Astrocyte (in vitro differentiated cells and primary cell): ENCODE results near the gene MYCBP2. TPM values are rescaled to one million over a fixed set of nuclear protein-coding genes. Genes with fewer than 3 reads are reported as not detected.

Source experiments
- DNase-seq: peaks from one replicate; pipeline ENCODE4 v3.0.0-alpha.2; 2010; ENCODE audit warnings: low read depth
- FAIRE-seq: peaks from 2 replicates; lab custom pipeline; 2011; peaks lifted over from hg19 to GRCh38; lab: Jason Lieb, UNC
- H2AFZ ChIP-seq: 2 replicates; pipeline ENCODE4 v1.6.0; 2012; ENCODE audit warnings: low read depth, low read length, inconsistent platforms
- H3K27ac ChIP-seq: 2 replicates; pipeline ENCODE4 v1.5.1; 2011; ENCODE audit warnings: low read depth, low read length, inconsistent platforms
- H3K27me3 ChIP-seq: 2 replicates; pipeline ENCODE4 v1.6.0; 2011; ENCODE audit warnings: low read length, inconsistent platforms; ENCODE audit not compliant: insufficient read depth
- H3K36me3 ChIP-seq: 2 replicates; pipeline ENCODE4 v1.5.1; 2011; ENCODE audit warnings: low read length, inconsistent platforms; ENCODE audit not compliant: insufficient read depth
- H3K4me1 ChIP-seq: 2 replicates; pipeline ENCODE4 v1.5.1; 2011; ENCODE audit warnings: low read length, inconsistent platforms; ENCODE audit not compliant: insufficient read depth
- H3K4me2 ChIP-seq: 2 replicates; pipeline ENCODE4 v1.6.0; 2012; ENCODE audit warnings: low read length, inconsistent platforms
- H3K4me3 ChIP-seq: 2 replicates; pipeline ENCODE4 v1.5.1; 2011; ENCODE audit warnings: low read depth, mild to moderate bottlenecking, low read length, inconsistent platforms; ENCODE audit not compliant: insufficient read depth
- H3K79me2 ChIP-seq: 2 replicates; pipeline ENCODE4 v1.6.0; 2012; ENCODE audit warnings: mild to moderate bottlenecking, low read length, inconsistent platforms; ENCODE audit not compliant: insufficient read depth
- H3K9ac ChIP-seq: 2 replicates; pipeline ENCODE4 v1.6.0; 2012; ENCODE audit warnings: mild to moderate bottlenecking, low read length, inconsistent platforms
- H3K9me3 ChIP-seq: 2 replicates; pipeline ENCODE4 v1.5.1; 2012; ENCODE audit warnings: low read depth, mild to moderate bottlenecking, low read length, inconsistent platforms; ENCODE audit not compliant: insufficient read depth
- H4K20me1 ChIP-seq: 2 replicates; pipeline ENCODE4 v1.6.0; 2012; ENCODE audit warnings: low read length, inconsistent platforms; ENCODE audit not compliant: insufficient read depth
- H3K27ac Mint-ChIP-seq: one replicate; pipeline ENCODE4 v1.8.0; 2021; ENCODE audit warnings: mild to moderate bottlenecking, mixed read lengths; ENCODE audit not compliant: unreplicated experiment
- H3K27me3 Mint-ChIP-seq: one replicate; pipeline ENCODE4 v1.8.0; 2021; ENCODE audit warnings: low read depth, mixed read lengths; ENCODE audit not compliant: unreplicated experiment
- H3K36me3 Mint-ChIP-seq: one replicate; pipeline ENCODE4 v1.8.0; 2021; ENCODE audit warnings: low read depth, mixed read lengths; ENCODE audit not compliant: unreplicated experiment
- H3K4me1 Mint-ChIP-seq: one replicate; pipeline ENCODE4 v1.8.0; 2021; ENCODE audit warnings: low read depth, mixed read lengths; ENCODE audit not compliant: unreplicated experiment
- H3K4me3 Mint-ChIP-seq: one replicate; pipeline ENCODE4 v1.8.0; 2021; ENCODE audit warnings: mild to moderate bottlenecking, moderate library complexity, mixed read lengths; ENCODE audit not compliant: unreplicated experiment
- H3K9me3 Mint-ChIP-seq: one replicate; pipeline ENCODE4 v1.8.0; 2021; ENCODE audit warnings: mild to moderate bottlenecking, mixed read lengths; ENCODE audit not compliant: unreplicated experiment
- CTCF ChIP-seq: IDR thresholded peaks from 2 replicates; pipeline ENCODE4 v1.5.1; 2011; ENCODE audit warnings: low read depth, mild to moderate bottlenecking, inconsistent platforms, low read length, moderate library complexity; ENCODE audit not compliant: insufficient read depth
- EZH2 ChIP-seq: IDR thresholded peaks from 2 replicates; pipeline ENCODE4 v1.6.1; 2012; ENCODE audit warnings: mild to moderate bottlenecking, low read length, inconsistent platforms; ENCODE audit not compliant: insufficient read depth
- total RNA-seq: library from RNA; stranded (reverse); gene quantifications from 2 replicates; pipeline ENCODE4 v1.2.1, GENCODE V29; 2021

MYCBP2 gene
- total RNA-seq, 1 donor from 2014 or later = 72.3 TPM

GRCh38 chr13:77370888-77371287, 44.0 kb upstream of the MYCBP2 start:
- H3K27me3 ChIP-seq = no peaks in the 10 kb centered on the region
- Mint-ChIP-seq H3K27me3 (no peaks in the 10 kb centered on the region), H3K4me3 (no peak overlapping the region), H3K4me1 (no peaks in the 10 kb centered on the region), H3K9me3 (no peaks in the 10 kb centered on the region), H3K36me3 (no peaks in the 10 kb centered on the region), H3K27ac (no peak overlapping the region)
- no peak for DNase-seq
- H3K9ac ChIP-seq = no peak overlapping the region
- no peak overlapping the region for H2AFZ ChIP-seq
- no peak overlapping the region for H3K4me3 ChIP-seq
- H4K20me1 ChIP-seq = no peaks in the 10 kb centered on the region
- no peak for FAIRE-seq
- no peak for TF ChIP-seq EZH2
- no peak for TF ChIP-seq CTCF
- H3K9me3 ChIP-seq = no peaks in the 10 kb centered on the region
- H3K4me2 ChIP-seq = no peak overlapping the region
- H3K4me1 ChIP-seq = no peaks in the 10 kb centered on the region
- H3K36me3 ChIP-seq = no peaks in the 10 kb centered on the region
- no peak overlapping the region for H3K27ac ChIP-seq
- H3K79me2 ChIP-seq = no peaks in the 10 kb centered on the region

GRCh38 chr13:77362166-77362565, 35.3 kb upstream of the MYCBP2 start:
- TF ChIP-seq CTCF = no peak
- TF ChIP-seq EZH2 = no peak
- H3K9me3 Mint-ChIP-seq = peaks cover 1% of the 10 kb centered on the region
- H3K4me2 ChIP-seq = no peak overlapping the region

GRCh38 chr13:77360032-77360685, 33.3 kb upstream of the MYCBP2 start:
- Mint-ChIP-seq H3K27ac (no peak overlapping the region), H3K9me3 (peaks cover 1% of the 10 kb centered on the region), H3K27me3 (no peaks in the 10 kb centered on the region), H3K36me3 (no peaks in the 10 kb centered on the region), H3K4me1 (no peaks in the 10 kb centered on the region), H3K4me3 (no peak overlapping the region)
- DNase-seq (no peak), FAIRE-seq (no peak)
- Histone ChIP-seq H4K20me1 (no peaks in the 10 kb centered on the region), H3K79me2 (no peaks in the 10 kb centered on the region), H3K9me3 (no peaks in the 10 kb centered on the region), H3K27ac (no peak overlapping the region), H3K9ac (no peak overlapping the region), H3K36me3 (no peaks in the 10 kb centered on the region), H3K4me2 (no peak overlapping the region), H2AFZ (no peak overlapping the region), H3K4me3 (no peak overlapping the region), H3K27me3 (no peaks in the 10 kb centered on the region), H3K4me1 (no peaks in the 10 kb centered on the region)
- no peak for TF ChIP-seq EZH2
- no peak for TF ChIP-seq CTCF

More at GRCh38 chr13:77362166-77362565, 35.3 kb upstream of the MYCBP2 start:
- no peak overlapping the region for H3K9ac ChIP-seq
- no peaks in the 10 kb centered on the region for H3K4me1 Mint-ChIP-seq
- no peak for DNase-seq
- no peak overlapping the region for H3K4me3 ChIP-seq
- H4K20me1 ChIP-seq = no peaks in the 10 kb centered on the region
- no peak overlapping the region for H3K27ac ChIP-seq
- no peak overlapping the region for H2AFZ ChIP-seq
- no peaks in the 10 kb centered on the region for H3K9me3 ChIP-seq
- H3K27me3 Mint-ChIP-seq = no peaks in the 10 kb centered on the region
- FAIRE-seq = no peak
- H3K36me3 Mint-ChIP-seq = no peaks in the 10 kb centered on the region
- no peaks in the 10 kb centered on the region for H3K27me3 ChIP-seq
- H3K79me2 ChIP-seq = no peaks in the 10 kb centered on the region
- no peaks in the 10 kb centered on the region for H3K4me1 ChIP-seq
- no peak overlapping the region for H3K27ac Mint-ChIP-seq
- H3K4me3 Mint-ChIP-seq = no peak overlapping the region
- no peaks in the 10 kb centered on the region for H3K36me3 ChIP-seq
